Tibial nerve (tissue), 4 donors: ENCODE measurements around the gene CCIN. TPM values are rescaled to one million over a fixed set of nuclear protein-coding genes. Genes with fewer than 3 reads are reported as not detected.

Experiments used
- DNase-seq, 2 donors: peaks; one replicate each; pipeline ENCODE4 v3.0.0-alpha.2; 2019; ENCODE audit warnings: low spot score in 2 of 2
- H3K27ac ChIP-seq, 4 donors: fragments of 200-600 bp; sonication (generic) in 3 of 4; one replicate each; pipeline ENCODE4 v1.5.1; 2017 to 2019; ENCODE audit warnings: mild to moderate bottlenecking in 1 of 4
- H3K27me3 ChIP-seq, 2 donors: fragments of 200-600 bp; sonication (generic) in 1 of 2; one replicate each; pipeline versions ENCODE4 v1.5.1 to v1.6.0; 2017 to 2019
- H3K36me3 ChIP-seq, 3 donors: fragments of 200-600 bp; sonication (generic); one replicate each; pipeline ENCODE4 v1.5.1; 2018 to 2019
- H3K4me1 ChIP-seq, 4 donors: fragments of 200-600 bp; sonication (generic) in 3 of 4; one replicate each; pipeline ENCODE4 v1.5.1; 2017 to 2019
- H3K4me3 ChIP-seq, 4 donors: fragments of 200-600 bp; sonication (generic) in 3 of 4; one replicate each; pipeline ENCODE4 v1.5.1; 2017 to 2019; ENCODE audit warnings: mild to moderate bottlenecking in 1 of 4, moderate library complexity in 1 of 4
- H3K9me3 ChIP-seq, 4 donors: fragments of 200-600 bp; sonication (generic) in 3 of 4; one replicate each; pipeline ENCODE4 v1.5.1; 2017 to 2019
- EP300 ChIP-seq, 2 donors: sonication (generic); formaldehyde crosslinking; IDR thresholded peaks; one replicate each; pipeline ENCODE4 v1.6.1; 2017; ENCODE audit warnings: antibody characterized with exemption in 2 of 2, mild to moderate bottlenecking in 1 of 2
- POLR2A ChIP-seq, 2 donors: fragments of 450-650 bp; IDR thresholded peaks; one replicate each; pipeline ENCODE4 v1.6.1; 2017; ENCODE audit warnings: antibody characterized with exemption in 2 of 2, mild to moderate bottlenecking in 2 of 2, moderate library complexity in 2 of 2
- WGBS, 2 donors: methylation state at CpG; one replicate each; pipeline ENCODE4 v1.1.5; 2018; 5-methylcytosine and 5-hydroxymethylcytosine counted together
- total RNA-seq, 4 donors: library from RNA; depleted of rRNA; stranded (reverse); fragments of >200 nt; gene quantifications; one replicate each; pipeline ENCODE4 v1.1.0, GENCODE V29; 2016
- TF ChIP-seq, protein P1 (sequence below), 5 experiments: fragments of 200-600 bp in 3 of 5; fragments of 450-650 bp in 2 of 5; sonication (generic) in 3 of 5; IDR thresholded peaks; one replicate each; pipeline ENCODE4 v1.5.1; 2016 to 2019; ENCODE audit warnings: antibody characterized with exemption in 5 of 5, mild to moderate bottlenecking in 3 of 5, moderate library complexity in 2 of 5

The CCIN gene
- total RNA-seq = not detected

GRCh38 chr9:36169166-36169565 is at the start of gene CCIN:
TSS of gene CCIN (plus strand) at chr9:36169388. CDS start at chr9:36169503, 115 bp downstream.
- Histone ChIP-seq H3K36me3 (no peaks in the 10 kb centered on the region), H3K9me3 (no peaks in the 10 kb centered on the region), H3K27ac (no peak within 1 kb of the TSS), H3K4me3 (no peak within 1 kb of the TSS), H3K27me3 (peaks cover 0 to 2% of the 10 kb centered on the region in 2 donors), H3K4me1 (peaks cover 0 to 21% (median 0%) of the 10 kb centered on the region in 4 donors)
- DNase-seq = no peak
- 90 to 91% methylated on average over 6 of the region's 6 CpGs for WGBS, 2 donors
- TF ChIP-seq EP300 (IDR thresholded peaks at IDR 0.05) (no peak), POLR2A (IDR thresholded peaks at IDR 0.05) (no peak)
- TF ChIP-seq, protein P1, sequence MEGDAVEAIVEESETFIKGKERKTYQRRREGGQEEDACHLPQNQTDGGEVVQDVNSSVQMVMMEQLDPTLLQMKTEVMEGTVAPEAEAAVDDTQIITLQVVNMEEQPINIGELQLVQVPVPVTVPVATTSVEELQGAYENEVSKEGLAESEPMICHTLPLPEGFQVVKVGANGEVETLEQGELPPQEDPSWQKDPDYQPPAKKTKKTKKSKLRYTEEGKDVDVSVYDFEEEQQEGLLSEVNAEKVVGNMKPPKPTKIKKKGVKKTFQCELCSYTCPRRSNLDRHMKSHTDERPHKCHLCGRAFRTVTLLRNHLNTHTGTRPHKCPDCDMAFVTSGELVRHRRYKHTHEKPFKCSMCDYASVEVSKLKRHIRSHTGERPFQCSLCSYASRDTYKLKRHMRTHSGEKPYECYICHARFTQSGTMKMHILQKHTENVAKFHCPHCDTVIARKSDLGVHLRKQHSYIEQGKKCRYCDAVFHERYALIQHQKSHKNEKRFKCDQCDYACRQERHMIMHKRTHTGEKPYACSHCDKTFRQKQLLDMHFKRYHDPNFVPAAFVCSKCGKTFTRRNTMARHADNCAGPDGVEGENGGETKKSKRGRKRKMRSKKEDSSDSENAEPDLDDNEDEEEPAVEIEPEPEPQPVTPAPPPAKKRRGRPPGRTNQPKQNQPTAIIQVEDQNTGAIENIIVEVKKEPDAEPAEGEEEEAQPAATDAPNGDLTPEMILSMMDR (IDR thresholded peaks at IDR 0.05) = no peak

DNA sequence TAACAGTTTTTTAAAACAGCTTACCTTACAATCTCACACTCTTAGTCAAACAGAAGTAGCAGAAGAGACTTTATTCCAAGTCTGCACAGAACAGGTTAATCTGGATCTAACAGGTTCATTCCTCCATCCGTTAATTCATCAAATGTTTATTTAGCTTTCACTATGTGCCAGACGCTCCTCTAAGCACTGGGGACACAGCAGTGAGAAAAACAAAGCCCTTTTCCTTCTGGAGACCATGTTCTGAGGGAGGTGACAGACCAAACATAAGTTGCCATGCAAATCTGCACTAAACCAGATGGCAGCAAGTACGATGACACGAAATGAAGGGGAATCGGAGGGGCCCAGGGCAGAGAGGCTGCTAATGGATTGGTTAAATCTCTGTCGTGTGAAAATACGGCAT is 49.7 kb upstream of the CCIN start:
- TF ChIP-seq POLR2A (IDR thresholded peaks at IDR 0.05) = no peak
- TF ChIP-seq, protein P1 (IDR thresholded peaks at IDR 0.05) = no peak
- TF ChIP-seq EP300 (IDR thresholded peaks at IDR 0.05) = no peak
- DNase-seq = no peak

GRCh38 chr9:36120705-36121104 is 48.5 kb upstream of the CCIN start:
- Histone ChIP-seq H3K36me3 (peaks cover 0 to 79% (median 0%) of the 10 kb centered on the region in 3 donors), H3K4me1 (peaks cover 0 to under 1% (median 0%) of the 10 kb centered on the region in 4 donors), H3K27ac (no peak overlapping the region), H3K27me3 (no peaks in the 10 kb centered on the region), H3K4me3 (no peak overlapping the region), H3K9me3 (no peaks in the 10 kb centered on the region)
- WGBS, 2 donors = 77 to 86% methylated on average over 4 of the region's 4 CpGs
- TF ChIP-seq EP300 (IDR thresholded peaks at IDR 0.05) (no peak), POLR2A (IDR thresholded peaks at IDR 0.05) (no peak)
- TF ChIP-seq, protein P1 (IDR thresholded peaks at IDR 0.05) = no peak
- no peak for DNase-seq

More for the DNA sequence above, 49.7 kb upstream of the CCIN start:
- Histone ChIP-seq H3K27ac (no peak overlapping the region), H3K36me3 (peaks cover 0 to 75% (median 0%) of the 10 kb centered on the region in 3 donors), H3K27me3 (no peaks in the 10 kb centered on the region), H3K4me1 (no peaks in the 10 kb centered on the region), H3K4me3 (no peak overlapping the region), H3K9me3 (no peaks in the 10 kb centered on the region)
- 82 to 87% methylated on average over 7 of the region's 7 CpGs for WGBS, 2 donors

- 86 to 93% methylated on average over 7 of the region's 7 CpGs for WGBS, 2 donors
- no peak for DNase-seq
- Histone ChIP-seq H3K27ac (no peak overlapping the region), H3K4me1 (peaks cover 0 to 3% (median 0%) of the 10 kb centered on the region in 4 donors), H3K36me3 (peaks cover 0 to 71% (median 0%) of the 10 kb centered on the region in 3 donors), H3K9me3 (no peaks in the 10 kb centered on the region), H3K27me3 (no peaks in the 10 kb centered on the region), H3K4me3 (no peak overlapping the region)
- no peak for TF ChIP-seq POLR2A (IDR thresholded peaks at IDR 0.05)
- TF ChIP-seq EP300 (IDR thresholded peaks at IDR 0.05) = no peak
- TF ChIP-seq, protein P1 (IDR thresholded peaks at IDR 0.05) = no peak
Measured at GRCh38 chr9:36121971-36122370, 47.2 kb upstream of the CCIN start.

DNA sequence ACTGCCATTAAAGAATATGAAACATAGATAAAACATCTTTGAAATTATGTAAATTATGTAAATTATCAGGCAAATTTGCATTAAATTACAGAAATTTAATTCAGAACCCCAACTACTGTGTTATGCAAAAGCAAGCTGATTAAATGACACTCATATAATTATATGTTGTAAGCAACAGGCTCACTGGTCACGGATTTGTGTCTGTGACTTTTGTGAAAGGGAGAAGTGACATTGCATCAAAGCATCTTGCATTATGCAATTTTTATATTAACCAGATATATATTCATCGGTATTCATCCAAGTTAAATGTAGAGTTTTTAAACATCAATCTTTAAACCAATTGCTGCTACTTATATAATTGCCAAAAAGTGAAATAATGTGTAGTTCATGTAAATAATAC is 45.7 kb upstream of the CCIN start:
- TF ChIP-seq POLR2A (IDR thresholded peaks at IDR 0.05) (no peak), EP300 (IDR thresholded peaks at IDR 0.05) (no peak)
- TF ChIP-seq, protein P1 (IDR thresholded peaks at IDR 0.05) = no peak
- 87 to 89% methylated on average over 2 of the region's 2 CpGs for WGBS, 2 donors
- Histone ChIP-seq H3K9me3 (no peaks in the 10 kb centered on the region), H3K27me3 (no peaks in the 10 kb centered on the region), H3K4me3 (no peak overlapping the region), H3K4me1 (peaks cover 0 to 3% (median 0%) of the 10 kb centered on the region in 4 donors), H3K27ac (no peak overlapping the region), H3K36me3 (peaks cover 0 to 56% (median 0%) of the 10 kb centered on the region in 3 donors)
- DNase-seq = no peak
